Activated CD4-positive, alpha-beta T cell treated with anti-CD3 and anti-CD28 coated beads, Interleukin-2, amount 10 ng/mL, durations not matched to agents 24 days and 14 days (primary cell): ENCODE measurements around the gene TIPRL. TPM values are rescaled to one million over a fixed set of nuclear protein-coding genes. Genes with fewer than 3 reads are reported as not detected.
"Not testable (repeated sequence)": the region's sequence is repeated elsewhere in the genome, so short reads cannot be mapped to it uniquely, and the experiment has no call there.

Experiments used
- DNase-seq: peaks from one replicate; pipeline ENCODE4 v3.0.0; 2022
- H3K27ac Mint-ChIP-seq: one replicate; pipeline ENCODE4 v1.8.0; 2022; ENCODE audit warnings: mild to moderate bottlenecking, mixed read lengths
- H3K27me3 Mint-ChIP-seq: one replicate; pipeline ENCODE4 v1.8.0; 2022; ENCODE audit warnings: mixed read lengths
- H3K36me3 Mint-ChIP-seq: one replicate; pipeline ENCODE4 v1.8.0; 2022; ENCODE audit warnings: low read depth, mild to moderate bottlenecking, mixed read lengths
- H3K4me1 Mint-ChIP-seq: one replicate; pipeline ENCODE4 v1.8.0; 2021; ENCODE audit warnings: mixed read lengths
- H3K4me3 Mint-ChIP-seq: one replicate; pipeline ENCODE4 v1.8.0; 2022; ENCODE audit warnings: mild to moderate bottlenecking, moderate library complexity, mixed read lengths
- H3K9me3 Mint-ChIP-seq: one replicate; pipeline ENCODE4 v1.8.0; 2021; ENCODE audit warnings: mixed read lengths
- intact Hi-C: fragments of 100-400 bp; cut with micrococcal nuclease; formaldehyde crosslinking; loops from one replicate; pipeline ENCODE4 v1.15.1; 2023
- total RNA-seq: library from RNA; stranded (reverse); gene quantifications from 2 replicates; pipeline ENCODE4 v1.2.3, GENCODE V29; 2022

Gene TIPRL
- total RNA-seq, 1 donor from 2014 or later: 46.8 TPM

DNA sequence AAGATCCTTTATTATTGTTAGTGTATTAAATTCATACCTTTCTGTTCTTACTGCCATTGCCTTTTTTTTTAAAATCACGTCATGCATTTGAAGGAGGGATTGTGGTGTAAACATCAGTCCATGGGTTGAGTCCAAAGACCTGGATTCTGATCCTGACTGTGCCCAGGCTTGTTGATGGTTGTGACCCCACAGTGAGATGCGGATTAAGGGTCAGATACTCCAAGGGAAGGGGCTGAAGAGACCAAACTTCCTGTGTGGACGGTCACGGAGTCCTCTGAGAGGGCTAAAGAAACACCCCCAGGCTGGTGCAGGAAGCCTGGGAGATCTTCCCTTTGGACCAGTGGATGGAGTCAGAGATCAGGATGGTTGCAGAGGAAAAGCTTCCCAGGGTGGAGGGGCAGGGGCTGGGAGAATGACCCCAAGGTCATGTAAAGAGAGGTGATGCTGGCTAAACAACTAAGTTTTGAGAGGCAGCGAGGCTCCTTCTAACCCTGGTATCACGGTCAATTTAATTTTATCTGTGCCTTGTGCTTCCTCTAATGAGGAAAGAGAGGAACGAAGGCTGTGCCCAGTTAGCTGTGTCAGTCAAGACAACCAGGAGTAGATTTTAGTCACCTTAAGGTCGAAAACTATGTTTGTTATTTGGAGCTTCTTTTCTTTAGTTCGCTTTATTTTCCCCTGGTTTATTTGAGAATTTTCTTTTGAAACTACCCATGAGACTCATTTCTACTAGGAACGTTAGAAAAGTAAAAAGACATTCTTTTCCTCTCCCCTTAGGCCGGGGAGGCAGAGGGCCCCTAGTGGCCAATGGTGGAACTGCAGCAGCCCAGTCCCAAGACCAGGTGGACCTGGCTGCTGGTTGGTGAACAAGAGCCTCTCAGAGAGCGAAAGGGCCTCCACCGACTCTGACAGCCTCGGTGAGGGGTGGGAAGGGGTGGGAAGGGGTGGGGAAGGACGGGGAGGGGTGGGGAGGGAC, 33.3 kb upstream of the TIPRL start:
- Mint-ChIP-seq H3K4me1 (peaks cover 14% of the 10 kb centered on the region), H3K9me3 (no peaks in the 10 kb centered on the region), H3K27me3 (peaks cover 13% of the 10 kb centered on the region), H3K27ac (no peak overlapping the region), H3K36me3 (no peaks in the 10 kb centered on the region), H3K4me3 (peak overlapping the region; percentile 26)
- intact Hi-C loops: no loop called here
- peak; percentile 95 for DNase-seq

DNA sequence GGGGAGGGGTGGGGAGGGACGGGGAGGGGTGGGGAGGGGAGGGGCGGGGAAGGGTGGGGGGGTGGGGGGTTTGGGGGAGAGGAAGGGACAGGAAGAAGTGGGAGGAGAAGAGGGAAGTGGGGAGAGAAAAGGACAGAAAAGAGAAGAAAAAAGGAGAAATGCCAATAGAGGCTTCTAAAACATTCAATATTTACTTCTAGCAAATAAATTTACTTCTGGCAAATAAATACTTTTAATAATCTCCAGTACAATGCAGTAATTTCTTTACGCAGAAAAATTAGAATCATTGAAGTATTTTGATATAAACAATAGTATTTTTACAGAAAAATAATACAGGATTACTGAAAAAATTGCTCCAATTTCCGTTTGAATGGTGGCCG, 32.6 kb upstream of the TIPRL start:
- peaks cover 14% of the 10 kb centered on the region for H3K4me1 Mint-ChIP-seq
- peaks cover 11% of the 10 kb centered on the region for H3K27me3 Mint-ChIP-seq
- DNase-seq: no peak
- H3K9me3 Mint-ChIP-seq: no peaks in the 10 kb centered on the region
- no peak overlapping the region for H3K4me3 Mint-ChIP-seq
- no peaks in the 10 kb centered on the region for H3K36me3 Mint-ChIP-seq
- intact Hi-C loops: no loop called here
- no peak overlapping the region for H3K27ac Mint-ChIP-seq

DNA sequence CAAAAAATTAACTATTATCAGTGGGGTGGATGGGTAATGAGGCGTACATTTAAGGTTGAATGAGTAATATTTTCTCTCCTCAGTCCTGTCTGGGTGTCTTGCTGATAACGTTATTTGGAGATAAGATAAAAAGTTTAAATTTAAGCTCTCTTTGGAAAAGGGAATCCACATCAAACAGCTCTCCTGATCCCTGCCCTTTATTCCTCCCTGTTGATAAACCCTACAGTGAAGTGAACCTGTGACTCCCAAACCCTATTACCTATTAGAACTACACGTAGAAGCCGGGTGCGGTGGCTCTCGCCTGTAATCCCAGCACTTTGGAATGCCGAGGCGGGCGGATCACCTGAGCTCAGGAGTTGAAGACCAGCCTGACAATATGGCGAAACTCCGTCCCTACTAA, 32.1 kb upstream of the TIPRL start:
- no peaks in the 10 kb centered on the region for H3K36me3 Mint-ChIP-seq
- intact Hi-C loops: no loop called here
- H3K4me1 Mint-ChIP-seq: peaks cover 14% of the 10 kb centered on the region
- H3K27me3 Mint-ChIP-seq: peaks cover 10% of the 10 kb centered on the region
- H3K27ac Mint-ChIP-seq: no peak overlapping the region
- no peak for DNase-seq
- H3K4me3 Mint-ChIP-seq: no peak overlapping the region
- no peaks in the 10 kb centered on the region for H3K9me3 Mint-ChIP-seq

DNA sequence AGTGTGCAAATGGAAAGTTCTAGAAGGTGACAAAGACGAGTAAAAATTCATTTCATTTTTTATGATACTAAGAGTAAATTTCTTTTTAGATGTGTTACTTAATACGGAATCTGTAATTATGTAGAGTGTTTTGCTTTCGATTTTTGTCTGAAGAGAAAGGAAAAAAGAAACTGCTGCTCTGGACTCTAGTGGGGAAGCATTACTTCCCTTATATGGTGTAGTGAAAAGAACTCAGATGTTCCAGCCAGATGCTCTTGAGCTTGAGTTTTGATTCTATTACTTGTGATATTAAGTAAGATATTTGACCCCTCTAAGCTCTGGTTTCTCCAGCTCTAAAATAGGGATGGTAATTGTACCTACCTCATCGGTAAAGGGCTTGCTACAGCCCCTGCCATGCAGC, 29.8 kb upstream of the TIPRL start:
- no peak overlapping the region for H3K4me3 Mint-ChIP-seq
- peaks cover 4% of the 10 kb centered on the region for H3K27me3 Mint-ChIP-seq
- H3K4me1 Mint-ChIP-seq: peaks cover 14% of the 10 kb centered on the region
- no peak overlapping the region for H3K27ac Mint-ChIP-seq
- H3K36me3 Mint-ChIP-seq: no peaks in the 10 kb centered on the region
- DNase-seq: no peak
- intact Hi-C loops: no loop called here
- no peaks in the 10 kb centered on the region for H3K9me3 Mint-ChIP-seq

DNA sequence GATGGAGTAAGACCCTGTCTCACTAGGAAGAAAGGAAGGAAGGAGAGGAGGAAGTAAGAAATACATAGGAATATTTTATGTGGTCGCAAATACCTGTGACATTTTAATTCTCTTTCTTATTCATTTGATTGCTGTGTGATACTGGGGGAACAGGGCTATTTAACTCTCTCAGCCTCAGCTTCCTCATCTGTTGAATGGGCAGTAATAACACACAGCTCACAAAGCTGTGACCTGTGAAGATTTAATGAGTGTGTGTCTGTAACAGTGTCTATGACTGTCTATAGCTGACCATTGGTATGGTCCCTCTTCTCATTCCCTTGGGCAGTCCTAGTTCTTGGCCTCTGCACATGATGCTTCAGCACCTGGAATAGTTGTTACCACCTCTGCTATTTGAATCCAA, 28.5 kb upstream of the TIPRL start:
- no peak for DNase-seq
- Mint-ChIP-seq H3K4me1 (peaks cover 15% of the 10 kb centered on the region), H3K36me3 (no peaks in the 10 kb centered on the region), H3K27me3 (peaks cover 4% of the 10 kb centered on the region), H3K9me3 (peaks cover 5% of the 10 kb centered on the region), H3K27ac (no peak overlapping the region), H3K4me3 (no peak overlapping the region)
- intact Hi-C loops: no loop called here

DNA sequence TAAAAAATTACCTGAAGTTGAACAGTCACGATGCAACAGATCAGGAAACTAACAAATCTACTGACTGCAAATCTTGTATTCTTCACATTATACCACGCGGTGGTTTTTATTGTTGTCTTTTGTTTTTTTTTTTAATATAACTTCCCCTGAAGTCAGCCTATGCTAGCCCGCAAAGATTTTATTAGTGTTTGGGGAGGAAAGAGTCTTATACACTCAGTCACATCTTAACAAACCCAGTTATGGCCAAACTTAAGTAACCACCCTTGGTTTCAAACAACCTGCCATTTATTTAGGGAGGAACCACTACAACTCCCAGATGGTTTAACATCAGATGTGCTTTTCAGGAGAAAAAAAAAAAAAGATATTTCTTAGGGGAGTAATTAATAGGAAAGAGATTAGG, 26.8 kb upstream of the TIPRL start:
- DNase-seq: no peak
- Mint-ChIP-seq H3K27ac (no peak overlapping the region), H3K4me1 (peaks cover 10% of the 10 kb centered on the region), H3K36me3 (no peaks in the 10 kb centered on the region), H3K4me3 (no peak overlapping the region), H3K9me3 (peaks cover 14% of the 10 kb centered on the region), H3K27me3 (peaks cover 16% of the 10 kb centered on the region)
- intact Hi-C loops: no loop called here

DNA sequence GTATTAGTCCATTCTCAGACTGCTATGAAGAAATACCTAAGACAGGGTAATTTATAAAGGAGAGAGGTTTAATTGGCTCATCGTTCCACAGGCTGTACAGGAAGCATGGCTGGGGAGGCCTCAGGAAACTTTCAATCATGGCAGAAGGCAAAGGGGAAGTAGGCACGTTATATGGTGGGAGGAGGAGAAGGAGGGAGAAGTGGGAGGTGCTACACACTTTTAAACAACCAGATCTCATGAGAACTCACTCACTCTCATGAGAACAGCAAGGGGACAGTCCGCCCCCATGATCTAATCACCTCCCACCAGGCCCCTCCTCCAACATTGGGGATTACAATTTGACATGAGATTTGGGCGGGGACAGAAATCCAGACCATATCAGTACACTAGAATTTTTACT, 24.1 kb upstream of the TIPRL start:
- intact Hi-C loops, DNase-seq, H3K4me1 Mint-ChIP-seq, H3K4me3 Mint-ChIP-seq, H3K36me3 Mint-ChIP-seq, H3K27ac Mint-ChIP-seq: not testable (repeated sequence)
- Mint-ChIP-seq H3K9me3 (peaks cover 25% of the 10 kb centered on the region), H3K27me3 (peaks cover 24% of the 10 kb centered on the region)

DNA sequence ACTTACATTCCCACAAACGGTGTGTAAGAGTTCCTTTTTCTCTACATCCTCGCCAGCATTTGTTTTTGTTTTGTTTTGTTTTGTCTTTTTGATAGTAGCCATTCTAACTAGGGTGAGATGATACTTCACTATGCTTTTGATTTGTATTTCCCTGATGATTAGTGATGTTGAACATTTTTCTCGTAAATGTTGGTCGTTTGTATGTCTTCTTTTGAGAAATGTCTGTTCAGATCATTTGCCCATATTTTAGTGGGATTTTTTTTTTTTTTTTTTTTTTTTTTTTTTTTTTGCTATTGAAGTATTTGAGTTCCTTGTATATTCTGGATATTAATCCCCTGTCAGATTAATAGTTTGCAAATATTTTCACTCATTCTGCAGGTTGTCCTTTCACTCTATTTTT, 22.9 kb upstream of the TIPRL start:
- no peak for DNase-seq
- intact Hi-C loops: no loop called here
- Mint-ChIP-seq H3K4me1 (peaks cover 3% of the 10 kb centered on the region), H3K27ac (no peak overlapping the region), H3K9me3 (peaks cover 32% of the 10 kb centered on the region), H3K36me3 (peaks cover 4% of the 10 kb centered on the region), H3K4me3 (no peak overlapping the region), H3K27me3 (peaks cover 24% of the 10 kb centered on the region)

DNA sequence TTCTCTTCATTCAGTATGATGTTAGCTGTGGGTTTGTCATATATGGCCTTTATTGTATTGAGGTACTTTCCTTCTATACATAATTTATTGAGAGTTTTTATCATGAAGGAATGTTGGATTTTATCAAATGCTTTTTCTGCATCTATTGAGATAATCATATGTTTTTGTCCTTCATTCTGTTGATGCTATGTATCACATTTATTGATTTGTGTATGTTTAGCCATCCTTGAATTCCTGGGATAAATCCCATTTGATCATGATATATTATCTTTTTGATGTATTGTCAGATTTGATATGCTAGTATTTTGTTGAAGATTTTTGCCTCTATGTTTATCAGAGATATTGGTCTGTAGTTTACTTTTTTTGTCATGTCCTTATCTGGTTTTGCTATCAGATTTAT, 21.1 kb upstream of the TIPRL start:
- peaks cover 35% of the 10 kb centered on the region for H3K9me3 Mint-ChIP-seq
- DNase-seq: no peak
- H3K36me3 Mint-ChIP-seq: peaks cover 4% of the 10 kb centered on the region
- no peak overlapping the region for H3K27ac Mint-ChIP-seq
- peaks cover 30% of the 10 kb centered on the region for H3K27me3 Mint-ChIP-seq
- intact Hi-C loops: no loop called here
- peaks cover 3% of the 10 kb centered on the region for H3K4me1 Mint-ChIP-seq
- no peak overlapping the region for H3K4me3 Mint-ChIP-seq

DNA sequence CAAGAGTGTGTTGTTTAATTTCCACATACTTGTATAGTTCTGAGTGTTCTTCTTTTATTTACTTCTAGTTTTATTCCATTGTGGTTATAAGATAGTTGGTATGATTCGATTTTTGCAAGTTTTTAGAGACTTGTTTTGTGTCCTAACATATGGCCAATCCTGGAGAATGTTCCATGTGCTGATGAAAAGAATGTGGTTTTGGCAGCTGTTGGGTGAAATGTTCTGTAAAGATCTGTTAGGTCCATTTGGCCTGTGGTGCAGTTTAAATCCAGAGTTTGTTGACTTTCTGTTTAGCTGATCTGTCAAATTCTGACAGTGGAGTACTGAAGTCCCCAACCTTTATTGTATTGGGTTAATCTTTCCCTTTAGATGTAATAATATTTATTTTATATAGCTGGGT, 19.5 kb upstream of the TIPRL start:
- DNase-seq: no peak
- intact Hi-C loops: no loop called here

DNA sequence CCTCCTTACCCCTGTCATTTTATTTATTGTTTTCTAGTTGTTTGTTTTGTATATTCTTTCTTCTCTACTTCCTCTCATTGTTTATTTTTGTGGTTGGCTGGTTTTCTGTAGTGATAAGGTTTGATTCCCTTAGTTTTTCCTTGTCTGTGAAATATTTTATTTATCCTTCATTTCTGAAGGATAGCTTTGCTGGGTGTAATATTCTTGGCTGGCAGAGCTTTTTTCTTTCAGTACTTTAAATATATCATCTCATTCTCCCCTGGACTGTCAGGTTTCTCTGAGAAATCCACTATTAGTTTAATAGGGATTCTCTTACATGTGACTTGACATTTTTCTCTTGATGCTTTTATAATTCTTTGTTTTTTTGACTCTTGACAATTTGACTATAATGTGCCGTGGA, 18.8 kb upstream of the TIPRL start:
- Mint-ChIP-seq H3K4me3 (no peak overlapping the region), H3K4me1 (peaks cover 2% of the 10 kb centered on the region), H3K27me3 (peaks cover 29% of the 10 kb centered on the region), H3K36me3 (peaks cover 4% of the 10 kb centered on the region), H3K9me3 (peaks cover 35% of the 10 kb centered on the region), H3K27ac (no peak overlapping the region)
- no peak for DNase-seq
- intact Hi-C loops: no loop called here

More for the DNA sequence above, 19.5 kb upstream of the TIPRL start:
- H3K36me3 Mint-ChIP-seq: peaks cover 4% of the 10 kb centered on the region
- H3K4me3 Mint-ChIP-seq: no peak overlapping the region
- H3K9me3 Mint-ChIP-seq: peaks cover 39% of the 10 kb centered on the region
- H3K4me1 Mint-ChIP-seq: peaks cover 3% of the 10 kb centered on the region
- H3K27me3 Mint-ChIP-seq: peaks cover 31% of the 10 kb centered on the region
- H3K27ac Mint-ChIP-seq: no peak overlapping the region

DNA sequence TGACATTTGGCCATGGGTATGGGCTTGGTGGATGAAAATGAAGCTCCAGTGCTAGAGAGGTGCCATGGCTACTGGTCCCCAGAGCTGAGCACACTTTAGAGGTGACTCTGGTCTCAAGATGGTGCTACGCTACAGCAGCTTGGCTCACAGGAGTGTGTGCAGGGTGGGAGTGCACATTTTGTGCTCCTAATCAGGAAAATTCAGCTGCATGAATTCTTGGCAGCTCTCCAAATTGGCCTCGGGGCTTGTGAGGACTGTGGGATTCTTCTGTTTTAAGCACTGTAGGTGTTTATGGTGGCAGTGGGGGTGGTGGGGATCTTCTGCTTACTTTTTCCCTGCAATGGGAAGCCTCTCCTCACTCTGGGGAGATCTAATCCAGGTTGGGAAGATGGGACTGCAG, 17.3 kb upstream of the TIPRL start:
- Mint-ChIP-seq H3K27ac (no peak overlapping the region), H3K9me3 (peaks cover 28% of the 10 kb centered on the region), H3K36me3 (peaks cover 4% of the 10 kb centered on the region), H3K4me3 (no peak overlapping the region), H3K27me3 (peaks cover 20% of the 10 kb centered on the region), H3K4me1 (no peaks in the 10 kb centered on the region)
- DNase-seq: no peak
- intact Hi-C loops: no loop called here

DNA sequence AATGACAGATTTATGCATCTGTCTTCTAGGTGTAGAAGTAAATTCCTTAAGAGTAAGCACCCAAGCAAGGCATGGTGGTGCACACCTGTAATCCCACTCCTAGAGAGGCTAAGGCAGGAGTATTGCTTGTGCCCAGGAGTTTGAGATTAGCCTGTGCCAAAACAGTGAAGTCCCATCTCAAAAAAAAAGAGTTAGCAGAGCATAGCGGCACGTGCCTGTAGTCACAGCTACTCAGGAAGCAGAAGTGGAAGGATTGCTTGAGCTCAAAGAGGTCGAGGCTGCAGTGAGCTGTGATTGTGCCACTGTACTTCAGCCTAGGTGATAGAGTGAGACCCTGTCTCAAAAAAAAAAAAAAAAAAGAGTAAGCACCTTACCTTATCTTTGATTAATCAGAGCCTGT, 15.1 kb upstream of the TIPRL start:
- Mint-ChIP-seq H3K27ac (no peak overlapping the region), H3K36me3 (no peaks in the 10 kb centered on the region), H3K4me3 (no peak overlapping the region), H3K27me3 (peaks cover 8% of the 10 kb centered on the region), H3K9me3 (peaks cover 18% of the 10 kb centered on the region), H3K4me1 (no peaks in the 10 kb centered on the region)
- intact Hi-C loops: no loop called here
- DNase-seq: no peak

DNA sequence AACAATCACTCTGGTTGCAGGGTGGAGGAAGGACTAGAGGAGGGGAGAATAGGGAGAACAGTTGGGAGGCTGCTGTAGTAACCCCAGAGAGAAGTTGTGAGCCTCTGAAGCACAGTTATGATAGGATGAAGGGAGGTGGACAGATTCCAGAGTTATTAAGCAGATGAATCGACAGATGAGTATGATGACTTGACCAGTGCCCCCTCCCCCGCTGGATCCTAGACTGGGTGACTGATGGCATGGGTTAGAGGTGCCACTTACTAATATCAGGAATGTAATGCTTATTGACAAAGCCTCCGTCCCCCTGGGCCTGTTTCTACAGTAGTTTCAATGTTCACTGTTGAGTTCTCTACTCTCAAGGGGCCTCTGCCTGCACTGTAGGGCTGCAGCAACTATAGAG, 14.0 kb upstream of the TIPRL start:
- Mint-ChIP-seq H3K27ac (no peak overlapping the region), H3K36me3 (no peaks in the 10 kb centered on the region), H3K27me3 (peaks cover 8% of the 10 kb centered on the region)

DNA sequence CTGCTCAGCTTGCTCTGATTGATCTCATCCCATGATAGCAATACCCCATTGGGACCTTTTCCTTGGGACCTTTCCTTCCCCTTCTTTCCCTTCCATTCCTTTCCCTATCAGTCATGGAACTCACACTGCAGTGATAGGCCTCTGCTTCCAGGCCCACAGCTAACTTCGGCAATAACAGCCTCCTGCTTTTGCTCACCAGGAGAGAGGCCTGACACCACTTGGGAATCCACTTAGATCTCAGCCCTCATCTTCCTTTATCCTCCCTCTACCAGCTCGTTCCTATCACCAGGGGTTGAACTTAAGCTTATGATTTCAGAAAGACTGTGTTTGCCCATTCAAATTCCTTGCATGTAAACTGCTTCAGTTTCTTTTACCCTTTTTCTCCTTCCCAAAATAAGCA, 11.0 kb upstream of the TIPRL start:
- no peak overlapping the region for H3K27ac Mint-ChIP-seq
- H3K4me1 Mint-ChIP-seq: no peaks in the 10 kb centered on the region
- intact Hi-C loops: no loop called here
- peaks cover 4% of the 10 kb centered on the region for H3K9me3 Mint-ChIP-seq
- H3K4me3 Mint-ChIP-seq: no peak overlapping the region
- peaks cover 3% of the 10 kb centered on the region for H3K27me3 Mint-ChIP-seq
- H3K36me3 Mint-ChIP-seq: no peaks in the 10 kb centered on the region
- no peak for DNase-seq

More for the DNA sequence above, 14.0 kb upstream of the TIPRL start:
- Mint-ChIP-seq H3K4me1 (no peaks in the 10 kb centered on the region), H3K4me3 (no peak overlapping the region), H3K9me3 (peaks cover 14% of the 10 kb centered on the region)
- intact Hi-C loops: no loop called here
- no peak for DNase-seq
